Amniotic epithelial cell (primary cell): ENCODE measurements around the gene SLC7A10.
A peak's percentile ranks its signal among the peaks of the same experiment; 100 is the strongest.
"Not testable (repeated sequence)": the region's sequence is repeated elsewhere in the genome, so short reads cannot be mapped to it uniquely, and the experiment has no call there.

Source experiments
- DNase-seq: peaks from one replicate; pipeline ENCODE4 v3.0.0-alpha.2; 2010; ENCODE audit warnings: low read depth

SLC7A10 gene

GRCh38 chr19:33216198-33216830, 9.3 kb downstream of the SLC7A10 start:
- DNase-seq = no peak

DNA sequence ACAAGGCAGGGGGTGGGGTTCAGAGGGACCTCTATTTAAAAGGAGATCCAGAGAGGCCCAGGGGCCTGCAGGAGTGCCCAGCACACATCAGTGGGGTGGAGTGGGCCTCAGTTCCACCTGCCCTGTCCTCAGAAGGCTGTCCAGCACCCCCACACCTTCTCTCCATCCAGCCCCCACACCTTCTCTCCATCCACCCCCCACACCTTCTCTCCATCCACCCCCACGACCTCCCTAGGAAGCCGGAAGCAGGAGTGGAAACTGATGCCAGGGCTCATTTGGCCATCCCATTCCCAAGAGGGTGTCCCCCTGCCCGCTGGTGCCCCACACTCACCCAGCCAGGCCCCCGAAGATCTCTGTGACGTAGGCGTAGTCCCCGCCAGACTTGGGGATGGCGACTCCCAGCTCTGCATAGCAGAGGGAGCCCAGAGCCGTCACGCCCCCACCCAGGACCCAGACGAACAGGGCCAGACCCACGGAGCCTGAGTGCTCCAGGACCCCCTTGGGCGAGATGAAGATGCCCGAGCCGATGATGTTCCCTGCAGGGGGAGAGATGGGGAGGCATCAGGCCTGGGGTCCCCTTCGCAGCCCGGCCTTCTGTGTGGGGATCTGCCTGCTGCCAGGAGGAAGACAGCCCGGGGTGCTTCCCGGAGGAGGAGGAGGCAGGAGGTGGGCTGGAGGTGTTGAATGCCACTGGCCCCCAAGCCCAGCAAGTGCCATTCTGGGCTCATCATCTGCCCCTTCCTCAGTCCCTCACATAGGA, 10.0 kb downstream of the SLC7A10 start:
- DNase-seq = no peak

- DNase-seq = peak; percentile 49
Measured at GRCh38 chr19:33214596-33214995, 11.1 kb downstream of the SLC7A10 start.

DNA sequence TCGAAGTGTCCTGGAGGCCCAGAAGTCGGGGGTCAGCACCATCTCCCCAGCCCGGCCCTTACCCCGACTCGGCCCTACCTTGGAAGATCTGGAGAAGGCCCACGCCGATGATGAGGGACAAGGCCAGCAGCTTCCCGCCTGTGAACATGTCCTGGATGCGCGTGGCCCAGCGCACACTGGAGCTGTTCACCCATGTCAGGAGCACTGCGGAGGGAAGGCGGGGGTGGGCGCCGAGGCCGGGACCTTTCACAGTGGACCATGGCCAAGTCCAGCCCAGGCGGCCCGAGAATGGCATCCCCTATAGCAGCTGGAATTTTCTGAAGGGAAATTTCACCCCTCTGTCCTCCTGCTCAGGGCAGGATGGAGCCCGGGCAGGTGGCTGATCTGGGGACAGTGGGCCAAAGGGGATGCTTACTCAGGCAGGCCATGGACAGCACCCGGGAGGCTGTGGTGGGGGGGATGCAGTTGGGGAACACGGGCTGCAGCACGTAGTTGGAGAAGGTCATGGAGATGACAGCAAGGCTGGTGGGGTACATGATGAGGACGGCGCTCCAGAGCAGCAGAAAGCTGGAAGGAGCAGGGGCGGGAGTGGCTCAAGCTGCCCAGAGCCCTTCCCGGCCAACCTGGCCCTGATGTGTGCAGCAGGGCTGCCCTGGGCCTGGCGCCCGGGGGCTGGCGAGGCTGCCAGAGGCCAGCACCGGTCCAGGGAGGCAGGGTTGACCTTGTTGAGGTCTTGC, 13.0 kb downstream of the SLC7A10 start:
- no peak for DNase-seq

- no peak for DNase-seq
Measured at GRCh38 chr19:33211794-33212435, 13.7 kb downstream of the SLC7A10 start.

- no peak for DNase-seq
Measured at GRCh38 chr19:33210266-33210940, 15.2 kb downstream of the SLC7A10 start.

- not testable (repeated sequence) for DNase-seq
Measured at GRCh38 chr19:33209850-33210230, 15.8 kb downstream of the SLC7A10 start.

DNA sequence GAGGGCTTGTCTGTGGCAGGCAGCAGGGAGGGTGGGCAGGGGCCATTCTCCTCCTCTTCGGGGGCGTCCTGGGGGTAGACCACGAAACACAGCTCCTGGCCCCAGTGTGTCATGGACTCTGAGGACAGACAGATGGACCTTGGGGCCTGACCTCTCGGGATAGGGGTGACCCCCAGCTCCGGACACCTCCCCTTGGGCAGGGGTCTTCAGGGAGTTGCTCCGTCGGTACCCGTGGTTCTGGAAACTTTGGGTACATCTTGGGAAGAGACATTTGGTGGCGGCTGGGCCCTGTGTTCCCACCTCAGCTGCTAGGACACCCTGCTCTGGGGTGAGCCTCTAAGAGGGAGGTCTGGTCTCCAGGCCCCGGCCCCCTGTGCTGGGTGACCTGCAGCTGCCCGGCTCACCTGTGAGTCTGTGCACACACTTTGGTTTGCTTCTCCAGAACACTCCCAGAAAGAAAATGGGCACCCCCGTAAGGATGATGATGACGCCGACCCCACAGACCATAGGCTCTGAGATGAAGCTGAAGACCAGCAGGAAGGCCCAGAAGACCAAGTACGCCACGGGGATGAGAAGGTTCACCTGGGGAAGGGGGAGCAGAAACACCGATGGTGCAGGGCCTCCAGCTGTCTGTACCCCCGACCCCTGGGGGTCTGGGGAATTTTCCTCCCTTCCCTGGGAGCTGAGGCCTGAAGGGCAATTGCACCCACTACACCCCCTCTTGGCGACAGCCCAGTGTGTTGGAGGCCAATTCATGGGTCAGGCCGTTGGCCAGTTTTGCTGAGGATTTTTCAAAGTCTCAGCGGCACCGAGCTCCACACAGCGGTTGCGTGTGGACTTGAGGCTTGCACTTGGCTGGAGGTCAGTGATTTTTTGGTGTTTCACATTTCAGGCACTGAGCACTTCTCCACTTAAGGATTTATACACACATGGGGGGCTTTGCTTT, 16.5 kb downstream of the SLC7A10 start:
- no peak for DNase-seq

- no peak for DNase-seq
Measured at GRCh38 chr19:33208371-33208895, 17.2 kb downstream of the SLC7A10 start.

DNA sequence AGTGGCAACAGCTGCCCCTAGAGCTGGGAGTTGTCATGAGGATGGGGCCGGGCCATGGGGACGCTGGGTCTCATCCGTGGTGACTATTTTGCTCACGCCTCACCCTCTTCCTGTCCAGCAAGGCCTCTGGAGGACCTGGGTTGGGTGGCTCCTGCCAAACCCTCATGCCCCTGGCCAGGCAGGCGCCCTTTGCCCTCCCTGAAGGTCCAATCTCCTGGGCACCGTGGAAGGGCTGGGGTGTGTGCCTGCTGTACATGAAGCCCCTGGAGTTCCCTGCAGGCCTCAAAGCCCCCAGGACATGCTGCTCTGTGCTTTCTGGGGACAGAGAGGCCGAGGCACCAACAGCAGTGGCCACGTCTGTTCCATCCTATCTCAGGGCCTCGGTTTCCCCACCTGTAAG, 17.7 kb downstream of the SLC7A10 start:
- no peak for DNase-seq

DNA sequence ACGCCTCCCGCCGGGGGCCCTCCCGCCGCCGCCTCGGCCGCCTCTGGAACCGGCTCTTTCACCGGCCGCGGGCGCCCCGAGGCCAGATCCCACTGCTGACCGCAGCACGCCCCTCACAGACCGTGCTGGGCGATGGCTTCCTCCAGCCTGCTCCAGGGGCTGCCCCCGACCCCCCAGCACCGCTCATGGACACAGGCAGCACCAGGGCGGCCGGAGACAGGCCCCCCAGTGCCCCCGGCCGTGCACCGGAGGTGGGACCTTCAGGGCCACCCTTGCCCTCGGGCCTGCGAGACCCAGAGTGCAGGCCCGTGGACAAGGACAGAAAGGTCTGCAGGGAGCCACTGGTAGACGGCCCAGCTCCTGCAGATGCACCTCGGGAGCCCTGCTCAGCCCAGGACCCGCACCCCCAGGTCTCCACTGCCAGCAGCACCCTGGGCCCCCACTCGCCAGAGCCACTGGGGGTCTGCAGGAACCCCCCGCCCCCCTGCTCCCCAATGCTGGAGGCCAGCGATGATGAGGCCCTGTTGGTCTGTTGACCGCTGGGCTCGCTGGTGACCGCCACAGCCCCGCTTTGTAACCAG, 18.5 kb downstream of the SLC7A10 start:
- no peak for DNase-seq

- DNase-seq = no peak
Measured at GRCh38 chr19:33206261-33207039, 19.2 kb downstream of the SLC7A10 start.

GRCh38 chr19:33205531-33206260, 20.0 kb downstream of the SLC7A10 start:
- DNase-seq = no peak

- no peak for DNase-seq
Measured at GRCh38 chr19:33205110-33205509, 20.5 kb downstream of the SLC7A10 start.

DNA sequence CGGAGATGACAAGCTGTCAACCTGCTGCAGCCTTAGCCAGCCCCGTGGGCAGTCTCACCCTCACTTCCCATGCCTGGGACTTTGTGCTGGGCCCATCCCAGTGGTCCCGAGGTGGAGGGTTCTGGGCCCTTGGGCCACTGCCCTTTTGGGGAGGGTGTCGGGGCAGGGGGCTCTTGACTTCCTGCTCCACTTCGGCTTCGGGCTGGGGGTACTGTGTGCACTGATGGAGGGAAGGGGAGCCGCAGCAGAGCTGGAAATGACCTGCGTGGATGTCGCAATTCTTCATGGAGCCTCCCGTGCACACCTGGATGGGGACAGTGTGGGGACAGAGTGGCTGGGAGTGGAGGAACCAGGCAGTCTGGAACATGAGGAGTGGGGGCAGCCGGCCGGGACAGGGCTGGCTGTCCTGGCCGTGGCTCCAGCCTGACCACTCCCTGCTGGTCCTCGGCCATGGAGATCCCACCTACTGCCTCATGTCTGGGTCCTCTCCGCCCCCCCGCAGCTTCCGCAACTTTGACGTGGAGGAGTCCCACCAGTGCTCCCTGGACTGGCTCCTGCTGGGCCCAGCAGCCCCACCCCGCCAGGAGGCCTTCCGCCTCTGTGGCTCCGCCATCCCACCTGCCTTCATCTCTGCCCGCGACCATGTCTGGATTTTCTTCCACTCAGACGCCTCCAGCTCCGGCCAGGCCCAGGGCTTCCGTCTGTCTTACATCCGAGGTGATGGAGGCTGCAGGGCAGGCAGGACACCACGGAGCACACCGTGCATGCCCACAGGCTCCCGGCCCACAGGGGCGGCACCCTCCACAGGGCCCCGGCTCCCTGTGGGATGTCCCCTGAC, 21.3 kb downstream of the SLC7A10 start:
- no peak for DNase-seq

GRCh38 chr19:33203529-33203928, 22.1 kb downstream of the SLC7A10 start:
- no peak for DNase-seq

- DNase-seq = no peak
Measured at GRCh38 chr19:33202546-33203507, 22.8 kb downstream of the SLC7A10 start.
